Coronary artery (tissue), 2 donors: ENCODE measurements around the gene OCSTAMP.

Experiments used
- DNase-seq: peaks from one replicate; pipeline ENCODE4 v3.0.0-alpha.2; 2017; ENCODE audit warnings: low spot score
- H3K27ac ChIP-seq, 2 donors: fragments of 200-600 bp; sonication (generic); one replicate each; pipeline ENCODE4 v1.5.1; 2016 to 2019
- H3K4me3 ChIP-seq: fragments of 200-600 bp; sonication (generic); 2 replicates; pipeline ENCODE4 v1.5.1; 2016; ENCODE audit warnings: mild to moderate bottlenecking, moderate library complexity
- CTCF ChIP-seq: fragments of 200-600 bp; sonication (generic); IDR thresholded peaks from one replicate; pipeline ENCODE4 v1.5.1; 2019; ENCODE audit warnings: antibody characterized with exemption

OCSTAMP gene

GRCh38 chr20:46568570-46569129 lies 18.2 kb upstream of the OCSTAMP start:
- Histone ChIP-seq H3K4me3 (no peak overlapping the region), H3K27ac (no peak overlapping the region)
- no peak for TF ChIP-seq CTCF
- no peak for DNase-seq

DNA sequence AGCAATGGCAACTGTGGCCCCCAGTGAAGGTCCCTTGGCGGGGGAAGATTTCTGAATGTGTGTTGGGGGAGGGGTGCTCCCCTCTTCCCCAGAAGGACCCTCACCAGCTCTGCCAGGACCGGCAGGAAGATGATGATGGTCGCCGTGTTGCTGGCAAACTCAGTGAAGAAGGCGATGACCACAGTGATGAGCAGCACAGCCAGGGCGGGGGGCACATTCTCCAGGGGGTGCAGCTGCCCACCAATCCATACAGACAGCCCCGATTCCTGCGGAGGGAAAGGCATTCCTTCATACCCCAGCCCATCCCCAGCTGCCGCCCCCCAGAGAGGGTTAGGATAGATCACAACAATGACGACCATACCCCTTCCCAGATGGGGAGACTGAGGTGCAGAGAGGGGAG lies 15.7 kb upstream of the OCSTAMP start:
- no peak for TF ChIP-seq CTCF
- no peak overlapping the region for H3K4me3 ChIP-seq
- H3K27ac ChIP-seq, result no peak overlapping the region
- no peak for DNase-seq

DNA sequence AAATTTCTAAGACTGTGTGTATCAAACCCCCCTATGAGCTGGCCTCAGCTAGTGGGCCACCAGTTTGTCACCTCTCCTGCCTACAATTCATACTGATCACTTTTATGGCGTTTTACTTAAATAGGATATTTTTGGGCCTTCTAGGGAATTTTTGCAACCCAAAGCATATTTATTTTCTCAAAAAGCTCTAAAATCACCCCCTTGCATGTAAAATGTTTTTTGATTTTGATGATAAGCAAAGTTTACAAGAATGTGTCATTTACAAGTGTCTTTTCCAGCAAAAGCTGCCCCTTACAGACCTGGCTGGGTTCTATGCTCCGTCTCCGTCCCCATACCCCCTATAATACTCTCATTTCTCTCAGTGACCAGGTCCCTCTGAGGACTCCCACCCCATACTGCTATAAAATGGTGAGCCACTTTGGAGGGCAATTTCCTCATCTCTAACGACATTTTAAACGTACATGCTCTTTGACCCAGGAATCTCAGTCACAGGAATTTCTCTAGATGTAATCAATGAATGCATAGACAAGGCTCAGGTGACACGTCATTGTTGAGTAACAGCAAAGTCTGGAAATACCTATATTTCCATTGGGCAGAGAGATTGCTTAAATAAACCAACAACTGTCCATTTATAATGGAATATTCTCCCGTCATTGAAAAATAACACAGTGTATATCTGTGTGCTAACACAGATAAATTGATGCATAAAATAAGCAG lies 13.9 kb upstream of the OCSTAMP start:
- no peak for DNase-seq
- no peak for TF ChIP-seq CTCF
- no peak overlapping the region for H3K27ac ChIP-seq
- H3K4me3 ChIP-seq, result no peak overlapping the region

DNA sequence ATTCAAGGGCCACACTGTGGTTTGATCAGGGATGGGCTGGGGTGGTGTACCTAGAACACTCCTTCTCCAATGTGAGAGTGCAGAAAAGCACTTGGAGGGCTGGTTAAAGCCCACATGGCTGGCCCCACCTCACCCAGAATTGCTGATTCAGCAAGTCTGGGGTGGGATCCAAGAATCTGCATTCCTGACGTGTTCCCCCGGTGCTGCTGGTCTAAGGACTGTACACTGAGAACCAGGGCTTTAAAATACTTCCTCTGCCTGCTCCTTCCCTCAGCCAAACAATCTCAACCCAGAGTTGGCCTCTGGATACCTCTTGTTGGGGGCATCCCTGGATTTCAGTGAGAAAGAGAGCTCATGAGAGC lies 13.4 kb upstream of the OCSTAMP start:
- no peak overlapping the region for H3K27ac ChIP-seq
- DNase-seq, result no peak
- TF ChIP-seq CTCF, result no peak
- no peak overlapping the region for H3K4me3 ChIP-seq

- no peak for DNase-seq
- Histone ChIP-seq H3K27ac (peak overlapping the region in 1 of 2 donors; percentile 64), H3K4me3 (peak overlapping the region; percentile 62)
- TF ChIP-seq CTCF, result no peak
Observed at GRCh38 chr20:46563170-46563859, 12.9 kb upstream of the OCSTAMP start.

GRCh38 chr20:46562373-46563169 lies 12.1 kb upstream of the OCSTAMP start:
- Histone ChIP-seq H3K27ac (peak overlapping the region; percentile 11 to 64), H3K4me3 (peak overlapping the region; percentile 62)
- peak; percentile 79 for DNase-seq
- TF ChIP-seq CTCF, result peak; percentile 90
